ENCODE data around the gene TIMP2.

- TF ChIP-seq RAD21 (IDR thresholded peaks at IDR 0.05; ENCODE audit: low read depth) (no peak), EZH2phosphoT487 (IDR thresholded peaks at IDR 0.05; ENCODE audit: borderline replicate concordance) (no peak), SRF (IDR thresholded peaks at IDR 0.05; ENCODE audit: low read depth) (no peak), CTCF (IDR thresholded peaks at IDR 0.05 in 2 of 3, conservative IDR thresholded peaks at IDR 0.05 in 1 of 3; ENCODE audit: borderline replicate concordance in 1 of 3, insufficient read depth in 1 of 3, low read depth in 2 of 3, low read length in 2 of 3) (no peak), EGR1 (IDR thresholded peaks at IDR 0.05; ENCODE audit: low read depth) (no peak)
Measured at GRCh38 chr17:78878871-78879527, 46.2 kb downstream of the TIMP2 start.

Measured in HCT116 (cell line).